ENCODE measurements around the gene TANC1. TPM values are rescaled to one million over a fixed set of nuclear protein-coding genes. Genes with fewer than 3 reads are reported as not detected.

The TANC1 gene
- total and polyA plus RNA-seq, 2 donors (not counting 3 experiments of a cell fraction or from before 2014, with no cell fraction given): 58.9 to 99.4 TPM

- no peaks in the 10 kb centered on the region for H4K20me1 ChIP-seq (replicated peaks; ENCODE audit: control insufficient read depth, extremely low read depth, insufficient read depth, low read length)
- dilution Hi-C loops (cut with MboI; ENCODE audit: extremely low pct_ligation_motif_present, low sequenced_read_pairs): no loop called here
- peaks cover 7% of the 10 kb centered on the region for H3K4me1 ChIP-seq (ENCODE audit: control insufficient read depth, extremely low read depth, insufficient read depth, low read length)
- CTCF ChIA-PET: interaction anchor here (1.0 to 2.1 kb wide), 3 partner anchors 12 to 696 kb away, joined by 3 to 12 read pairs (median 4); no protein-coding TSS in a partner anchor
- POLR2A ChIA-PET: no interaction called here
- intact Hi-C loops (cut with micrococcal nuclease): no loop called here
- no peak for DNase-seq (ENCODE audit: low read depth, low spot score)
- H3K27me3 ChIP-seq (ENCODE audit: control insufficient read depth in 2 of 2, insufficient read depth in 2 of 2, low read length in 2 of 2): no peaks in the 10 kb centered on the region
- no peak overlapping the region for H2AFZ ChIP-seq (ENCODE audit: low read depth, low read length)
- no peak overlapping the region for H3K4me3 ChIP-seq (replicated peaks in 1 of 3; ENCODE audit: insufficient read depth in 1 of 3, low read depth in 1 of 3, low read length in 3 of 3)
- H3K36me3 ChIP-seq (ENCODE audit: control insufficient read depth in 2 of 2, extremely low read depth in 1 of 2, insufficient read depth in 2 of 2, low read length in 2 of 2): no peaks in the 10 kb centered on the region
- FAIRE-seq: no peak
- H3K4me2 ChIP-seq (ENCODE audit: insufficient read depth, low read length): no peak overlapping the region
- no TSS peak for BruUV-seq (replicated peaks)
- H3K9me3 ChIP-seq (replicated peaks; ENCODE audit: control insufficient read depth, insufficient read depth, low read length): no peaks in the 10 kb centered on the region
- H3K9ac ChIP-seq (replicated peaks; ENCODE audit: extremely low read depth, insufficient read depth, low read length): no peak overlapping the region
- no peaks in the 10 kb centered on the region for H3K9me1 ChIP-seq (replicated peaks; ENCODE audit: control insufficient read depth, extremely low read depth, insufficient read depth, low read length)
- H3K27ac ChIP-seq (ENCODE audit: insufficient read depth, low read depth, low read length): no peak overlapping the region
- TF ChIP-seq GATA2 (IDR thresholded peaks at IDR 0.05; ENCODE audit: insufficient read depth, insufficient read length, low read depth, low read length) (no peak), JUN (IDR thresholded peaks at IDR 0.05; ENCODE audit: borderline replicate concordance, insufficient read depth, insufficient read length, low read depth) (no peak), MYC (IDR thresholded peaks at IDR 0.05; ENCODE audit: low read depth, low read length) (no peak), MAX (IDR thresholded peaks at IDR 0.05; ENCODE audit: insufficient read depth, insufficient read length) (no peak), POLR2AphosphoS5 (IDR thresholded peaks at IDR 0.05; ENCODE audit: insufficient read depth, low read depth, low read length) (no peak), POLR2A (IDR thresholded peaks at IDR 0.05; ENCODE audit: low read depth, low read length) (no peak), EZH2 (IDR thresholded peaks at IDR 0.05; ENCODE audit: borderline replicate concordance, low read depth, low read length, severe bottlenecking) (no peak), FOS (IDR thresholded peaks at IDR 0.05; ENCODE audit: borderline replicate concordance, insufficient read depth, low read length) (no peak), CTCF (IDR thresholded peaks at IDR 0.05; ENCODE audit: extremely low read depth in 1 of 2, insufficient read depth in 1 of 2, low read depth in 1 of 2, low read length in 2 of 2) (no peak)
- H3K79me2 ChIP-seq (ENCODE audit: control insufficient read depth, insufficient read depth, low read length): no peaks in the 10 kb centered on the region
Observed at GRCh38 chr2:159272156-159272555, 303.7 kb downstream of the TANC1 start.
